ENCODE measurements around the gene WDR90. TPM values are rescaled to one million over a fixed set of nuclear protein-coding genes. Genes with fewer than 3 reads are reported as not detected.

Gene WDR90
- total RNA-seq, 1 experiment from 2014 or later = 68.2 TPM

GRCh38 chr16:667113-667779 lies 18.1 kb downstream of the WDR90 start:
- Histone ChIP-seq H3K4ac (ENCODE audit: low read depth, low read length) (no peak overlapping the region), H3K18ac (ENCODE audit: insufficient read length, low read depth, low read length) (no peak overlapping the region), H2BK20ac (ENCODE audit: low read depth, low read length, poor library complexity, severe bottlenecking) (no peak overlapping the region), H3K23ac (ENCODE audit: insufficient read length, low read depth, low read length) (no peak overlapping the region), H3K27ac (ENCODE audit: insufficient read length, low read depth, low read length) (no peak overlapping the region), H3T11ph (ENCODE audit: low read length) (no peak overlapping the region), H2BK15ac (ENCODE audit: low read depth, low read length) (no peak overlapping the region), H3K14ac (ENCODE audit: insufficient read depth, low read length) (no peak overlapping the region), H4K20me1 (ENCODE audit: control insufficient read depth, insufficient read depth, insufficient read length) (no peaks in the 10 kb centered on the region), H3K4me2 (ENCODE audit: insufficient read depth, insufficient read length, low read length) (no peak overlapping the region), H3K4me1 (ENCODE audit: insufficient read depth, low read length) (no peaks in the 10 kb centered on the region), H3K9me3 (ENCODE audit: control insufficient read depth, low read depth, low read length) (no peaks in the 10 kb centered on the region), H4K91ac (ENCODE audit: insufficient read length, low read depth, low read length) (no peak overlapping the region), H3K9ac (ENCODE audit: extremely low read depth, insufficient read length, low read length) (no peak overlapping the region), H2BK5ac (ENCODE audit: insufficient read length, low read length) (no peak overlapping the region), H2BK120ac (ENCODE audit: low read depth, low read length, poor library complexity, severe bottlenecking) (no peak overlapping the region), H3K23me2 (ENCODE audit: insufficient read length, low read depth, low read length, poor library complexity, severe bottlenecking) (no peaks in the 10 kb centered on the region), H3K79me2 (ENCODE audit: insufficient read depth, low read length) (no peaks in the 10 kb centered on the region; the same call in 1 of the 2 replicates), H2BK12ac (ENCODE audit: insufficient read length, low read depth, low read length) (no peak overlapping the region), H4K8ac (replicated peaks; ENCODE audit: insufficient read length, low read depth, low read length) (no peak overlapping the region), H3K27me3 (ENCODE audit: insufficient read depth, low read length) (no peaks in the 10 kb centered on the region), H2AK5ac (ENCODE audit: insufficient read length, low read length) (no peak overlapping the region), H2AFZ (ENCODE audit: low read length) (no peak overlapping the region), H3K79me1 (ENCODE audit: insufficient read depth, low read depth, low read length, poor library complexity, severe bottlenecking) (no peaks in the 10 kb centered on the region), H4K5ac (ENCODE audit: insufficient read length, low read depth, low read length) (no peak overlapping the region), H3K56ac (ENCODE audit: insufficient read length, low read depth, low read length) (no peak overlapping the region)
- Mint-ChIP-seq H3K4me1 (peaks cover 2% of the 10 kb centered on the region in 2 experiments; a peak in 3 of 4 replicates), H3K27me3 (ENCODE audit: low read depth) (no peaks in the 10 kb centered on the region), H3K36me3 (ENCODE audit: insufficient read depth in 1 of 3, low read depth in 3 of 3) (peaks cover 8 to 28% (median 27%) of the 10 kb centered on the region in 3 experiments; a peak in 6 of 7 replicates), H3K9me3 (no peaks in the 10 kb centered on the region), H3K27ac (peak overlapping the region in 1 of 3 experiments; percentile 72; a peak in 3 of 7 replicates), H3K4me3 (peak overlapping the region; percentile 77 to 82)
- no peak for TF ChIP-seq CTCF (conservative IDR thresholded peaks at IDR 0.05)
- no CpG with 5 or more reads among the region's 22 CpGs for WGBS (ENCODE audit: extremely low coverage, insufficient read length, low lambda C conversion rate)
- no peak for DNase-seq
